ENCODE measurements around the gene IFITM1. TPM values are rescaled to one million over a fixed set of nuclear protein-coding genes. Genes with fewer than 3 reads are reported as not detected.

IFITM1 gene
- total and polyA plus RNA-seq, 9 of the 15 experiments (the other 6 are each of a cell fraction or from before 2014, with no cell fraction given) = 691 to 5,579 (median 974) TPM

GRCh38 chr11:355581-356458 lies 42.0 kb downstream of the IFITM1 start (continued):
- no peak for TF ChIP-seq BRCA1 (IDR thresholded peaks at IDR 0.05)
- TF ChIP-seq BRCA1 (CRISPR knock-in tag; IDR thresholded peaks at IDR 0.05) = no peak
- no peak for TF ChIP-seq HNRNPK (IDR thresholded peaks at IDR 0.05; ENCODE audit: low read depth, low read length, poor library complexity, severe bottlenecking)
- peak; percentile 54; the same call in 1 of the 2 replicates for TF ChIP-seq HMG20B (CRISPR knock-in tag; IDR thresholded peaks at IDR 0.05)
- TF ChIP-seq POLR2AphosphoS5 (IDR thresholded peaks at IDR 0.05; ENCODE audit: control insufficient read depth, insufficient read depth, low read depth, low read length) = peak; percentile 8; the same call in 1 of the 2 replicates
- TF ChIP-seq ZBTB33 (CRISPR knock-in tag; IDR thresholded peaks at IDR 0.05) = no peak
- TF ChIP-seq ZNF140 (CRISPR knock-in tag; IDR thresholded peaks at IDR 0.05) = no peak
- TF ChIP-seq CHD1 (IDR thresholded peaks at IDR 0.05; ENCODE audit: low read length) = peak; percentile 77
- TF ChIP-seq HINFP (tag; conservative IDR thresholded peaks at IDR 0.05; ENCODE audit: low read depth) = peak; percentile 72; the same call in 1 of the 2 replicates
- no peak for TF ChIP-seq ELF4 (CRISPR knock-in tag; IDR thresholded peaks at IDR 0.05)
- no peak for TF ChIP-seq ZMIZ1 (IDR thresholded peaks at IDR 0.05; ENCODE audit: low read depth in 2 of 2, low read length in 2 of 2)
- TF ChIP-seq THAP12 (CRISPR knock-in tag; IDR thresholded peaks at IDR 0.05) = peak; percentile 18; the same call in 1 of the 2 replicates
- TF ChIP-seq CBX1 (IDR thresholded peaks at IDR 0.05; ENCODE audit: low read depth) = no peak
- peak; percentile 65 for TF ChIP-seq L3MBTL2 (IDR thresholded peaks at IDR 0.05)
- no peak for TF ChIP-seq MTA2 (IDR thresholded peaks at IDR 0.05; ENCODE audit: low read depth)
- TF ChIP-seq MEF2A (IDR thresholded peaks at IDR 0.05; ENCODE audit: control insufficient read depth, low read depth, low read length) = no peak
- TF ChIP-seq PPARD (CRISPR knock-in tag; IDR thresholded peaks at IDR 0.05) = 0 out of 2 replicates have a peak, but pooled peaks have one; percentile 38

Data from K562 (cell line).